HG03196 (cell line): Measurements from ENCODE around the gene AGPAT1.
A peak's percentile ranks its signal among the peaks of the same experiment; 100 is the strongest.

Experiments
- ATAC-seq: cut with Tn5 transposase; IDR thresholded peaks from one replicate; pipeline ENCODE4 v1.9.1; 2021; ENCODE audit not compliant: unreplicated experiment

AGPAT1 gene

DNA sequence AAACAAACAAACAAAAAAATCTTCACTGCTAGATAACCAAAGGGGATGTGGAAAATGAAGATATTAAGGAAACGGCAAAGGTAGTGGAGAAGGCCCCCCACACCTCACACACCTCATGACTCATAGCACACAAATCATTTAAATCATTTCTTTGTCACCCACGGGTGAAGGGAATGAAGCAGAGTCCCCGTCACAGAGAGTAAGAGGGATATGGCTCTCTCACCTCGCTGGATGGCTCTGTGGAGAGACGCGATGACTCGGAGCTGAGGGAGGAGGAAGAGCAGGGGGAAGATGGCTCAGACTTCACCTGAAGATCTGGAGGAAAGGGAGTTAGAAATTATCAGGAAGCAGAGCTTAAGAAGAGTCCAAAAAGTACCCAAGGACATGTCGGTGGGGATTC lies 49.0 kb downstream of the AGPAT1 start:
- no peak for ATAC-seq

DNA sequence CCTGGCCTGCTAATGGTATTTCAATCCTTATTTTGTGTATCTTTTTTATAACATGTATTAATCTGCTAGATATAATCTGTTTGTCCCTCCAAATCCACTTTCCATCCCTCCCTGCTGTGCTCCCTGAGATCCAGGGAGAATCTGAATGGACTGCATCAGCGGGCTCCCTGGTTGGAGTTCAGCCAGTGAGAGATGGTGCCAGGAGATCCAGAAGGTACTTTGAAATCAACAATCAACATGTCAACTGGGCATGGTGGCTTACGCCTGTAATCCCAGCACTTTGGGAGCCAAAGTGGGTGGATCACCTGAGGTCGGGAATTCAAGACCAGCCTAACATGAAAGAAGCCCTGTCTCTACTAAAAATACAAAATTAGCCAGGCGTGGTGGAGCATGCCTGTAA lies 52.2 kb downstream of the AGPAT1 start:
- no peak for ATAC-seq

DNA sequence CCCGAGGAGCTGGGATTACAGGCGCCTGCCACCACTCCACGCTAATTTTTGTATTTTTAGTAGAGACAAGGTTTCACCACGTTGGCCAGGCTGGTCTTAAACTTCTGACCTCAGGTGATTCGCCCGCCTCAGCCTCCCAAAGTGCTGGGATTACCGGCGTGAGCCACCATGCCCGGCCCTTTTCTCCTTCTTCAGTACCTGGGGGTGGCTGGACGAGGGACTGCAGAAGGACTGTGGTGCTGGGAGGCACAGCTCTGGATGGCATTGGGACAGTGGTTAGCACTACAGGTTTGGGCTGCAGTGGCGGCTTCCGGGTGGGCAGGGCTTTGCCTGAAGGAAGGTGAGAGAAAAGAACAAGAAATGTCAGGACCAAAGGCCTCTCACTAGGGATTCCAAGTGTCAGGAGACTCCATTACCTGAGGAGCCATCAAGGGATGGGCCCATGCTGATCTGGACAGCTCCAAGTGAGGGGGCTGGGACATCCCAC lies 55.3 kb downstream of the AGPAT1 start:
- no peak for ATAC-seq

DNA sequence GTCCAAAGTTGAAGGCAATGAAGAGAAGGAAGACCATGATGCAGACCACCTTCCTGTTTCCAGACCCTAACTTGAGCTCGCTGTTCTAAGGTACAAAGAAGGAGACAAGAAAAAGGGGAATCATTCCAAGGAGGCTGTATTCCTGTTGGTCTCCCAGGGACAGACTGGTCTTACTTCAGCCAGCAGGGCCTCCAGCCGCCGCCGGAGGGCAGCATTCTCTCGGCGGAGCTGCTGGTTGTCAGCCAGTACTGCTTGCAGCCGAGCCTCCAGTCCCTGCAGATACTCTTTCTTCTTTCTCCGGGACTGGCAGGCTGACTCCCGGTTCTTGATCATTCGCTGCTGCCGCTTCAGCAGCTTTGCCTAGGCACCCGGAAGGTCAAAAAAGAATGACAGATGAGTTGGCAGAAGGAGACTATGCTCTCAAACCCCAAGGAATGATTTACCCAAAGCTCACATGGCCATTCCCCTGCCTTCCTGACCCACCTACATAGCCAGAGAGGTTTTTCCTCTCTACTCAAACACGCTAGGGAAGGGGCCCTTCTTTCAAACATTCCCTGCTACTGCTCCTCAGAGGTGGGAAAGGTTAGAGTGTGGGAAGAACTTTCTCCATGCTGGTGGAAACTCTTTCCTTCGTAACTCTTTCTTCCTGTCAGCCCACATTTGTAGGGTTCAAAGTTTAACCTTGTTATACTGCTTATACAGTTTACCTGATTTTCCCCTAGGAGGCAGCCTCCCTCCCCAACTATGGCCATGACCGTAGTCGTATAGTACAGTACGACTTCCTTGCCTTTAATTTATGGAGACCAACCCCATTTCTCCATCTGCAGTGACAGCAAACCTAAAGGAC lies 56.9 kb downstream of the AGPAT1 start:
- ATAC-seq = peak; percentile 56
